Hepatocyte (in vitro differentiated cells): ENCODE measurements around the gene NRCAM.

Experiments used
- CTCF ChIP-seq: fragments of 200-600 bp; sonication (generic); IDR thresholded peaks from 2 replicates; pipeline ENCODE4 v1.5.1; 2016; ENCODE audit warnings: antibody characterized with exemption, mild to moderate bottlenecking; ENCODE audit not compliant: poor library complexity
- EZH2 ChIP-seq: fragments of 200-600 bp; sonication (generic); IDR thresholded peaks from 2 replicates; pipeline ENCODE4 v1.6.1; 2016; ENCODE audit warnings: antibody characterized with exemption, mild to moderate bottlenecking, borderline replicate concordance

DNA sequence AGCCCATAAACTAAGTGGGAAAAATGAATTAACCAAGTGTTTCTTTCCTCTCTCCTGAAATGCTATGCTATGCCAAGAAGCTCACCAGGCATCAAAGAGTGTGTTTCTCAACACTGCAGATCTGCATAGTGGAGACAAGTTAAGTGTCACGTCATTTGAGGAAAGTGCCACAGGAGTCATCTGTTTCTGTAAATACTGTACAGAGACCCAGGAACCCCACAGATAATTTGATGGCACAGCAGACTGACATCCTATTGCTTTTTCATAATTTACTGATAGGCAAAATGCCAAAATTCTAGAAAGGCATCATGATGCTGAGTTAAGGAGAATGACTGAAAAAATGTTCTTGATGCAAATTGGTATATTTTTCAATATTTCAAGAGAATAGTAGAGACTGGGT is 124.3 kb downstream of the NRCAM start:
- TF ChIP-seq CTCF: no peak
- no peak for TF ChIP-seq EZH2
